Measurements from ENCODE around the gene F7.

The F7 gene

GRCh38 chr13:113141601-113141970 is 36.0 kb downstream of the F7 start:
- DNase-seq: no peak

- no peak for DNase-seq
These were observed 37.3 kb downstream of the F7 start for GRCh38 chr13:113142876-113143275.

GRCh38 chr13:113143466-113144254 is 38.1 kb downstream of the F7 start:
- DNase-seq: no peak

- DNase-seq: no peak
These were observed 38.7 kb downstream of the F7 start for GRCh38 chr13:113144255-113144629.

GRCh38 chr13:113145496-113145895 is 39.9 kb downstream of the F7 start:
- DNase-seq: no peak

GRCh38 chr13:113145911-113146598 is 40.5 kb downstream of the F7 start:
- no peak for DNase-seq

GRCh38 chr13:113146750-113147149 is 41.2 kb downstream of the F7 start:
- DNase-seq: no peak

- DNase-seq: no peak
These were observed 41.6 kb downstream of the F7 start for GRCh38 chr13:113147206-113147605.

GRCh38 chr13:113148407-113148806 is 42.8 kb downstream of the F7 start:
- no peak for DNase-seq

GRCh38 chr13:113148940-113149503 is 43.4 kb downstream of the F7 start:
- no peak for DNase-seq

- DNase-seq: no peak
These were observed 44.3 kb downstream of the F7 start for GRCh38 chr13:113149711-113150549.

GRCh38 chr13:113150550-113151365 is 45.2 kb downstream of the F7 start:
- peak; percentile 59 for DNase-seq

GRCh38 chr13:113151745-113152690 is 46.4 kb downstream of the F7 start:
- peak; percentile 57 for DNase-seq

- no peak for DNase-seq
These were observed 47.0 kb downstream of the F7 start for GRCh38 chr13:113152691-113152983.

- peak; percentile 62 for DNase-seq
These were observed 47.6 kb downstream of the F7 start for GRCh38 chr13:113152984-113153809.

- DNase-seq: peak; percentile 72
These were observed 48.5 kb downstream of the F7 start for GRCh38 chr13:113153810-113154748.

- DNase-seq: no peak
These were observed 49.6 kb downstream of the F7 start for GRCh38 chr13:113155201-113155600.

- DNase-seq: no peak
These were observed 50.5 kb downstream of the F7 start for GRCh38 chr13:113155982-113156655.

Data from right hindlimb (tissue), 1 donor.